GM19324 (cell line): ENCODE data around the gene DNAL1.
A peak's percentile ranks its signal among the peaks of the same experiment; 100 is the strongest.

Experiments
- ATAC-seq: cut with Tn5 transposase; IDR thresholded peaks from one replicate; pipeline ENCODE4 v1.9.1; 2021; ENCODE audit warnings: mild to moderate bottlenecking, moderate library complexity; ENCODE audit not compliant: unreplicated experiment, low FRiP score

The DNAL1 gene

GRCh38 chr14:73722581-73722980 is 77.8 kb downstream of the DNAL1 start:
- no peak for ATAC-seq

DNA sequence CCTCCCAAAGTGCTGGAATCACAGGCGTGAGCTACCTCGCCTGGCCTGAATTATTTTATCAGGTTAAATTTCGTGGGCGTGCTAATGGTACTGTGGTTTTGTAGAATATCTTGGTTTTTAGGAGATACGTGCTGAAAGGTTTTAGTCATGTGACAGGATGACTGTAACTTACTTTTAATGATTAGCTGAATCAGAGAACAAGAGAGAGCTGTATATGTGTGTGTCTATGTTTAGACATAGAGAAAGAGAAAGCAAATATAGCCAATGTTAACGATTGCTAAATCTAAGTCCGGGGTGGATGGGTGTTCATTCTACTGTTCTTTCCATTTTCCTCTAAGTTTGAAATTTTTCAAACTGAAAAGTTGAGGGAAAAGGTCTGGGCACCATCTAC is 78.6 kb downstream of the DNAL1 start:
- no peak for ATAC-seq

DNA sequence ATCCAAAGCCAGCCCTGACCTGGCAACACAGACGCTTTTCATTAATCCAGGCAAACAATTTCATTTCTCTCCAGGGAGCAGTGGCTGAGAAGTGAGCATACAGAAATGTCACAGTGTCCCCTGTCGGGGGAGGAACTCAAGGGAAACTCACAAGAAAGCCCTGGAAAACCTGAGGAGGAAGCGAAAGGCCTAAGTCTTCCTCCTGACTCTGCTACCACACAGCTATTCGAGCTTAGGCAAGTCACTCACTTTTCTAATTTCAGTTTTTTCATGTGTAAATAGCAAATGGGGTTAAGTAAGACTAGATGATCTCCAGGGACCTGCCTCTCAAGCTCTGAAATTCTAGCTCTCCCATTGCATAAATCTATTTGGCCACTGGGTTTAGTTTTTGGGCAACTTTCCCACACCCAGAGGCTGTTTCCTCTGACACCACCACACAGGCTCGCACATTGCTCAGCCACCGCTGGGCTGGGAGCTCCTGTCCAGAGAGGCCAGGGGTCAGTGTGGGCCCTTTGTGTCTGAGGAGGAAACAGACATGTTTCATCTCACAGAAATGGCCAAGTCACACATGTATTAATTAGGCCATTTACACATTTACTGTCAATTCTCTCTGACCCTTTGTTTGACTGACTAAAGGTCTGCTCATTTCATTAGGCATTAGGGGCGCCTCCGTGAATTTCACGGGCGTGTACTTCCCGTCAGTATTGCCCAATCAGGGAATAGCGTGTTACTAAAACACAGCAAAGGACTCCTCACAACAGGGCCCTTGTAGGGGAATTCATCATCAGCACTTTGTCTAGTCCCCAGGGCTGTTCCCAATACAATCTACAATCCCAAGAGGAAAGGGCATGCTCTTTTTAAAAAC is 79.2 kb downstream of the DNAL1 start:
- no peak for ATAC-seq

GRCh38 chr14:73724696-73725095 is 79.9 kb downstream of the DNAL1 start:
- ATAC-seq: no peak

DNA sequence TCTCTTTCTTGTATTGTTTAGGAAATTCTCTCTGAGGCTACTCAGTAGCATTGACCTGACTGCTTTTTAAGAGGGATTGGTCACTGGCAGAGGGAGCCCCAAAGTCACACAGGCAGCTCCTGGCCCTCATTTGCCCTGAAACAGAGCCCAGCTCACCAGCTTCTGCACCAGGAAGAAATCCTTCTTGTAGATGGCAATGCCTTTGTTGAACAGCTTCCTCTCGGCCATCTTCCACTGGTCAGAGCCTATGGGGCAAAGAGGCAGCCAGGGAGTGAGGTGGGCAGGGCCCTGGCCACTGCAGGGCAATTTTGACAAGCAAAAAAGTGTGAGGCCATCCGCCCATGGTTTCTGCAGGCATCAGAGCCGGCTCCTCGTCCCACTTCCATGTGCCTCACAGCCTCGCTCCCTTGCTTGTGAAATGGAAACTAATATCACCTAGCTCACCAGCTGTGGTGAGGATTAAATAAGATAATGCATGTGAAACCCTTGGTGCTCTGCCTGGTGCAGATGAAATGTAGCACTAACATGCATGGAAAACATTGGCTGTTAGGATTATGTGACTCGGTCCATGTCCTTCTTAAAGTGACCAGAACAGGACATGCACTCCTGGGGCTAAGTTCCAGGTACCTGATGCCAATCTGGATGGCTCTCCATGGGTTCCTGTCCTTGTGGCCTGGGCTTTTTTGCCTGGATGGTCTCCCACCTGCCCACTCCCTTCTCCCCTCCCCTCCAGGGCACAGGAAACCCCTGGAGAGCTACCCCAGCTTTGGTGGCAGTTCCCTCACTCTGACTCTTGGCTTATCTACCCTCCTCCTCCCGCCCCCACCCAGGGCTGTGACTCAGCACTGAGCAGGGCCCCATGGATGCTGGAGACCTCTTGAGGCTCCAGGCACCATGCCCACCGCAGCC is 80.6 kb downstream of the DNAL1 start:
- ATAC-seq: no peak

DNA sequence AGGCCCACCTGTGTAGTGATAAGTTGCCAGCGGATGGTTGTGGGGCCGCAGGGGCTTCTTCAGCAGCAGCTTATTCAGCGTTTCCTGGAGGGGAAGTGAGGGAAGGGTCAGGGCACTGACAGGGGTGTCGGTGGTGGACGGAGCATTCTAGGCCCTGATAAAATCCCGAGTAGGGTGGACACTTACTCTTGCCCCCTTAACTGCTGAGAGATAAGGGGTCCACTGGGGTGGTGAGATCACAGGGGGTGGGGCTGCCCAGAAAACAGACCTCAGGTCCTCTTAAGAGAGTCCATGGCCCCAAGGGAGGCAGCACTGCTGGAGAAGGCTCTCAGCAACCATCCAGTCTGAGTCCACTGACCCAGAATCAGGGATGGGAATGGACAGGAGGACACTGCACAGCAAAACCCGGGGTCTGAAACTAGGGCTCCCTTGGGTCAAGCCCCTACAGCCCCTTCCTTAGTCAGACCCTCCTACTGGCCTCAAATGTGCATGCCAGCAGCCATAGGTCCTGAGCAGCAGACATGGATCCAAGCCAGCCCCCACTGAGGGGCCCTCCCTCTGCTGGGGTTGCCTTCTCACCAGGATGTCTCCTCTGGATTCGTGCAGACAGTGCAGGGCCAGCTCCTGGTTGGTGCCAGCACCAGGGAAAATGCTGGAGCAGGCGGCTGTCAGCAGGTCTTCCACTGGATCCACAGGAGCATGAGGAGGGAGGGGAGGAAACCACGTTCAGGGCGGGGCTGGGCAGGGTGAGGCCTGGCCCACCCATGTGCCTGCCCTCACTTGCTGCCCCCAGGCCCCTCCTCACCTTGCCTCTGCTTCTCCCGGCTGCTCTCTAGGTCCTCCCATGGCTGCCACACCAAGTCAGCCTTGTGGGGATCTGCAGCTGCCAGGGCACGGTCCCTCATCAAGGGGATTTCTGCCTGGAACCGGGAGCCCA is 81.5 kb downstream of the DNAL1 start:
- no peak for ATAC-seq

GRCh38 chr14:73727166-73727565 is 82.4 kb downstream of the DNAL1 start:
- ATAC-seq: no peak

DNA sequence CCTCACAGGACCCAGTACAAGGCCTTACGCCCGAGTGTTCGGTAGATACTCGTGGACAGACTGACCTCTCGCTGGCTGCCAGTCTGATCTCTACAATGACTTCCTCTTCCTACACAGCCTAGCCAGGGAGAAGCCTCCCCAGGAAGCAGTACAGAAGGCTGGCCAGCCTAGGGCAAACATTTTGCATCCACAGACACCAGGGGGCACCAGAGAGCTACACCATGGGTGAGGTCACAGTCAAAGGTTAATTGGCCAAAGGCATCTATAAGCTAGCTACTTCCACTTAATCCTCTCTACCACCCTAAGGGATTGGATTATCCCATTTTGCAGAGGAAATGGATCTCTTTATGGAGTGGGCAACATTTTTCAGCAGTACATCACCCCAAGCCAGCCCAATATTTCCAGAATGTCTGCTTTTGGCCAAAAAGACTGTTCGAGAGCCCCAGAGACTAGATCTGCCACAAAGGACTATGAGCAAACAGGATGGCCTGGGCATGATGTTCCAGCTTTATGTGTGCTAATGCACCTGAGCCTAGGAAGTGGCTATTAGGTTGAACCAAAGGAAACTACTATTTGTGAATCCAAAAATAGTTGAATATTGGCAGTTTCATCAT is 84.0 kb downstream of the DNAL1 start:
- ATAC-seq: peak; percentile 49

- no peak for ATAC-seq
Measured at GRCh38 chr14:73729556-73730265, 84.9 kb downstream of the DNAL1 start.

- no peak for ATAC-seq
Measured at GRCh38 chr14:73731111-73731510, 86.3 kb downstream of the DNAL1 start.

DNA sequence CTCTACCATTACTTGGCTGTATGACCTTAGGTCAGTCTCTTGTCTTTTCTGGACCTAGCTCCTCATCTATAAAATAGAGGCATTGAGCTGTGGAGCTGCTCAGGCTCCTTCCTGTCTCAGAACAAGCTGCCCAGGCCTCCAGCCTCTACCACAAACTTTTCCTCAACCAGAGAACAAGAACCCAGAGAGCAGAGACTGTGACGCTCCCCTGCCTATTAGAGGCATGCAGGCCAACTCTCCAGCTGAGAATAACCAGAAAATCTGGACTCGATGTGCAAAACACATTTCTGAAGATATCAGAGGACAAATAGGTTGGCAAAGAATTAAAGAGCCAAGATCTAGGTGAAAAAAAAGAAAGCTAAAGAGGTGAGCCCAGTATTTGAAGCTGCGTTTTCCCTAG is 87.2 kb downstream of the DNAL1 start:
- ATAC-seq: no peak

GRCh38 chr14:73736842-73737241 is 92.1 kb downstream of the DNAL1 start:
- ATAC-seq: no peak

DNA sequence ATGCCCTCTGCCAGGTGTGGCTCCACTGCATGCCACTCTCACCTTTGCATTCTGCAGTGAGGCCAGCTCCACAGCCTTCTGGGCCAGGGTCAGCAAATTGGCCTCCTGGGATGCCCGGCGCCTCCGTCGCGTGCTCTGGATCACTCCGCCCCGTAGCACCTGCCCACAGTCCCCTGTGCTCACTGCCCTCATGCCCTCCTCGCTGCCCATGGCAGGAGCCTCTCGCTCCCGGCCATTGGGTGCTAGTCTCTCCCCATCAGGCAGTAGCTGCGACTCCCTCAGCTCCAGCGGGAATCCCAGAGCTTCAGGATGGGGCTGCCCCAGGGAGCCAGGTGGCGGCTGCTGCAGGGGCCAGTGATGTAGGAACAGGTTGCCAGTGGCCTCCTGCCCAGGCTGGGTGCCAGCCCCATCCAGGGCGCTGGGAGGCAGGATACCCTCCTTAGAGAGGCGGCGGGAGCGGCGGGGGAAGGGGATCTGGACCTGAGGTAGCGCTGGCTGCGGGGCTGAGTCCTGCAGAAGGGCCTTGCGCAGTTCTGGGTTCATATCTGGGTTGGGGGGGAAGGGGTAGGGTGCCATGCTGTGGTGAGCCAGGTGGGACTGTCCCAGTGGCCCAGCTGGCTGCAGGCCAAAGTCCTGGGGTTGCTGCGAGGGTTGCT is 93.9 kb downstream of the DNAL1 start:
- ATAC-seq: no peak

DNA sequence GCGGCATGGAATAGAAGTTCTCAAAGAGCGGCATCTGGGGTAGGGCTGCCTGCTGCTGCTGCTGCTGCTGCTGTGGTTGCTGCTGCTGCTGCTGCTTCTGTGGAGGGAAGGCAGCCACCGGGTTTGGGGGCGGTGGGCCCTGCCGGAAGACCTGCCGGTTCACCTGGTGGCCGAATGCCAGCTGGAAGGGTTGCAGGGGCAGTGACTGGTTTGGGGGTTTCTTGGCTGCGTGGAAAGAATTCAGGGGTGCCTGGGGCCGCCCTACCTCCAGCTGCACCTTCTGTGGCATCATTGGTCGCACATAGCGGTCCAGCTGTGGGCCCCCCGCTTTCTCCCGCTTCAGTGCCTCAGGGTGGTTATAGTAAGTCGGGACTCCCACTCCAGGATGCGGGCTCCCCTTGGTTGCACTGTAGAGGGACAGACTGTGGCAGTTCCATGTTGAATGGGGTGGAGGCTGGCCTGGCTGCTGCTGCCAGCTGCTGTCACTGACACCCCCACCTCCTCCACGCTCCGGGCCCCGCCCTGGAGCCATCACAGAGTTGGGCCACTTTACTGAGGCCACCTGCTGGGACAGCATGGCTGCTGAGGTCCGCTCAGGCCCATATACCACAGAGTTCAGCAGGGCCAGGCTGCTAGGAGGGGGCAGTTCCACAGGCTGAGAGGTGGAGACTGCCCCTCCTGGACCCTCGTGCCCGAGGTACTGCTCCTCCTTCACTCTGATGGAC is 94.5 kb downstream of the DNAL1 start:
- ATAC-seq: no peak

DNA sequence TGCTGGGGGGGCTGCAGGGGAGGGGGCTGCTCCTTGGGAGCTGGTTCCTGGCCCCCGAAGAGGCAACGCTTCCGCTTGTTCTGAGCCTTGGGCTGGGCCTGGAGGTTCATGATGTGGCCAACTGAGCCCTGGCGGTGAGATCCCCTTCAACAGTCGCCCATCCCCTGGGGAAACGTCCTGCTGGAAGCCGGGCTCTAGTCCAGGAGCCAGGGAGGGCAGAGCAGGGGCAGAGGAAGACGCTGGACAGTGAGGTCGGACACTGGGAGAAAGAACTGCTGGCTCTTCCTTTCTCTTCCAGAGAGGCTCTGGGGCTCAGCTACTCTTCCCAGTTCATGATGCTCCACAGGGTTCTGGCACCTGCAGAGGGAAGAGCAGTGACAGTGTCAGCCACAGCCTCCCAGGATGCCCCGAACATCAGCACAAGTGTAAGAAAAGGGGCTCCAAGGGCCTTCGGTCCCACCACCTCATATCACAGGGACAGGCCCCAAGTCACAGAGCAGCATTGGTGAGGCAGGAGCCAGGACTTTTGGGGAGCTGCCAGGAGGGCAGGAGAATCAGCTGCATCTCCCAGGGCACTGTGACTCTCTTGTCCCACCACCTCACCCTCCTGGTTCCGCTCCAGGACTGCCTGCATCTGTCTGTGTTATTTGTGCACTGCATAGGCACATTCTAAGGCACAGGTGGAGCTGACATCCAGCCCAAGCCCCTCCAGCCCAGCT is 95.3 kb downstream of the DNAL1 start:
- ATAC-seq: no peak

GRCh38 chr14:73740618-73741326 is 96.0 kb downstream of the DNAL1 start:
- no peak for ATAC-seq

DNA sequence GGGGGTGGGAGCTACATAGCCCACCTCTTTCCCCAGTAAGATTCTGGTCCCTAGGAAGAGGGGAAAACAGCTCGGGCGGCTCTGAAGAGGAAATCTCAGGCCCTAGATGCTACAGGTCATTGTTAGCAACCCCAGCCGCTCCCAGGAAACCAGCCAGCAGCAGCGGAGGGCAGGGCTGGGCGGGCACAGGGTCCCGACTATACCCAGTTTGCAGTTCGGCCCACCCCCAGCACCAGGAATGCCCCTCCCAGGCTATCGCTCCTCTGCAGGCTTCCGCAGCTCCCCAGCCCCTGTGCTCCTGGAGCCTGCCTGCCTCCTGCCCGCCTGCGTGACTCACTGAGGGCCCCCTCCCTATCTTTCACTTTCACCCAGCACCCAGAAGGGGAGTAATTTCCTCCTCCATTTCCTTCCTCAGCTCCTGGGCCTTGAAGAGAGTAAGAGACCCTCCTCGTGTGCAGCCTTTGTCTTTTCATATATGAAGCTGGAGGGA is 96.6 kb downstream of the DNAL1 start:
- no peak for ATAC-seq
